ENCODE results near the gene CMC1. TPM values are rescaled to one million over a fixed set of nuclear protein-coding genes. Genes with fewer than 3 reads are reported as not detected.

CMC1 gene
- total and polyA plus RNA-seq, 2 experiments from 2014 or later: 0.97 to 70.2 TPM

DNA sequence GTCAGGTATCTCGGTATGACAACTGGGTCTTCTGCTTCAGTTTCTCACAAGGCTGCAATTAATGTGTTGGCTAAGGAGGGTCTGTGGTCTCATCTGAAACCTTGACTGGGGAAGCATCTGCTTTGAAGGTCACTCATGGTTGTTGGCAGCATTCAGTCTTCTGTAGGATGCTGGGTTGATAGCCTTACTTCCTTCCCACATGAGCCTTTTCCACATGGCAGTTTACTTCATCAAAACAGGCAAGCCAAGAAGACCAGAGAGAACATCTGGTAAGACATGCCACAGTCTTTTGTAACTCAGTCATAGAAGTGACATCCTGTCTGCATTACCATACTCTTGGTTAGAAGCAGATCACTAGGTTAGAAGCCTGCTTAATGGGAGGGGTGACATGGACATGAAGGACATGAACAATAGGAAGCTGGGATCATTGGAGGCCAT is 49.5 kb downstream of the CMC1 start:
- H3K36me3 ChIP-seq (ENCODE audit: low read depth): no peaks in the 10 kb centered on the region
- H3K9ac ChIP-seq: no peak overlapping the region
- H3K4me2 ChIP-seq (ENCODE audit: unreplicated experiment): no peak overlapping the region
- no peak overlapping the region for H2AFZ ChIP-seq
- no peaks in the 10 kb centered on the region for H3K9me2 ChIP-seq (ENCODE audit: insufficient read depth)
- no peaks in the 10 kb centered on the region for H3K27me3 ChIP-seq (replicated peaks; ENCODE audit: insufficient read depth)
- no peaks in the 10 kb centered on the region for H3F3A ChIP-seq (ENCODE audit: insufficient read depth)
- H3K4me1 ChIP-seq (ENCODE audit: insufficient read depth): 0 out of 2 replicates have a peak, but pooled peaks cover under 1% of the 10 kb centered on the region
- in situ Hi-C loops (cut with MboI): loop anchor here (25.0 kb wide), 1 partner anchor 579 kb away; the partner anchor contains the start of gene EOMES
- H4K20me1 ChIP-seq (ENCODE audit: insufficient read depth): no peaks in the 10 kb centered on the region
- no peak overlapping the region for H3K4me3 ChIP-seq
- H3K79me2 ChIP-seq (ENCODE audit: insufficient read depth): no peaks in the 10 kb centered on the region
- no peaks in the 10 kb centered on the region for H3K9me3 ChIP-seq (ENCODE audit: low read depth)
- no peak overlapping the region for H3K27ac ChIP-seq
- 95 to 100% methylated on average over 1 of the region's 1 CpG for WGBS, 2 experiments (ENCODE audit: low coverage in 1 of 2, low lambda C conversion rate in 2 of 2, missing lambda C conversion rate in 2 of 2)
- TF ChIP-seq EZH2 (IDR thresholded peaks at IDR 0.05; ENCODE audit: insufficient read depth, poor library complexity, severe bottlenecking) (no peak), EZH2phosphoT487 (IDR thresholded peaks at IDR 0.05; ENCODE audit: insufficient read depth, low read depth) (no peak)
- DNase-seq: no peak

DNA sequence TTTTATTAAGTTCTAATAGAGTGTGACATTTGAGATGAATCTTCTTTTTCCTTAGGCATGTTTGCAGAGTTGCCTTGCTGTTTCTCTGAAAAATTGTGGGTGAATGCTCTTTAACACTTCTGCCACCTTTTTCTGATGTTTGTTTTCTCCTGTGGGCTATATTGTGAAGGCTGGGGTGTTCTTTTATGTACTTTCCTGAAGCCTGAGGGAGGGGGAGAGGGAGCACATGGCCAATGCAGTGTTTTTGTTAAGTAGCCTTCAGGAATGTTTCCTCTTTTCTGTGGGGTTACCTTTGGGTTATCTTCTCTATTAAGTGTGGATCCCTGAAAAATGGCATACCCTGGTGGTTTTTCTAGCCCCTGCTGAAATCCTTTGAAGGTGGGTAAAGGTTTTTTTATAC is 50.2 kb downstream of the CMC1 start:
- H3K4me3 ChIP-seq: no peak overlapping the region
- H3K9ac ChIP-seq: no peak overlapping the region
- no peak overlapping the region for H3K27ac ChIP-seq
- no peaks in the 10 kb centered on the region for H3F3A ChIP-seq (ENCODE audit: insufficient read depth)
- H3K4me2 ChIP-seq (ENCODE audit: unreplicated experiment): no peak overlapping the region
- TF ChIP-seq EZH2 (IDR thresholded peaks at IDR 0.05; ENCODE audit: insufficient read depth, poor library complexity, severe bottlenecking) (no peak), EZH2phosphoT487 (IDR thresholded peaks at IDR 0.05; ENCODE audit: insufficient read depth, low read depth) (no peak)
- no peaks in the 10 kb centered on the region for H3K9me3 ChIP-seq (ENCODE audit: low read depth)
- H3K79me2 ChIP-seq (ENCODE audit: insufficient read depth): no peaks in the 10 kb centered on the region
- H2AFZ ChIP-seq: no peak overlapping the region
- DNase-seq: no peak
- H4K20me1 ChIP-seq (ENCODE audit: insufficient read depth): no peaks in the 10 kb centered on the region
- 0 out of 2 replicates have a peak, but pooled peaks cover 5% of the 10 kb centered on the region for H3K4me1 ChIP-seq (ENCODE audit: insufficient read depth)
- no peaks in the 10 kb centered on the region for H3K36me3 ChIP-seq (ENCODE audit: low read depth)
- no peaks in the 10 kb centered on the region for H3K9me2 ChIP-seq (ENCODE audit: insufficient read depth)
- in situ Hi-C loops (cut with MboI): loop anchor here (25.0 kb wide), 1 partner anchor 579 kb away; the partner anchor contains the start of gene EOMES
- no peaks in the 10 kb centered on the region for H3K27me3 ChIP-seq (replicated peaks; ENCODE audit: insufficient read depth)

DNA sequence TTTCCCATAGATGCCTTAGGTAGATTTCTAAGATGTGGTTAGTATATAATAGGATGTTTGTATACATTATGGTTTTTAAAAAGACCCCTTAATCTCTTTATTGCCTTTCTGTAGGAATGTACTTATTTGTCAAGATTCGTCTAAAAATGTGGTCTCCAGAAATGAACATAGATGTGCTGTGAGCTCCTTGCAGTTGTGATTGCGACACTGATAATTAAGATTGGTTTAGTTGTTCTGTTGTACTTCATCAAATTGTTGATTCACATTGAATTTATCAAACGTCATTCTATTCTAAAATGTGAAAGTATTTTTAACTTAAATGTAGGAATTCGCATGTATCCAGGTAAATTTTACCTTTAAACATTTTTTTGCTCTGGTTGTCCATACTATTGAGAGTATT is 51.2 kb downstream of the CMC1 start:
- H3K9me3 ChIP-seq (ENCODE audit: low read depth): no peaks in the 10 kb centered on the region
- no peak overlapping the region for H3K27ac ChIP-seq
- H3K4me2 ChIP-seq (ENCODE audit: unreplicated experiment): no peak overlapping the region
- TF ChIP-seq EZH2 (IDR thresholded peaks at IDR 0.05; ENCODE audit: insufficient read depth, poor library complexity, severe bottlenecking) (no peak), EZH2phosphoT487 (IDR thresholded peaks at IDR 0.05; ENCODE audit: insufficient read depth, low read depth) (no peak)
- no peaks in the 10 kb centered on the region for H3K27me3 ChIP-seq (replicated peaks; ENCODE audit: insufficient read depth)
- no peaks in the 10 kb centered on the region for H3K79me2 ChIP-seq (ENCODE audit: insufficient read depth)
- H4K20me1 ChIP-seq (ENCODE audit: insufficient read depth): no peaks in the 10 kb centered on the region
- H3F3A ChIP-seq (ENCODE audit: insufficient read depth): no peaks in the 10 kb centered on the region
- no peak overlapping the region for H3K9ac ChIP-seq
- in situ Hi-C loops (cut with MboI): loop anchor here (25.0 kb wide), 1 partner anchor 580 kb away; the partner anchor contains the start of gene EOMES
- H2AFZ ChIP-seq: no peak overlapping the region
- H3K36me3 ChIP-seq (ENCODE audit: low read depth): no peaks in the 10 kb centered on the region
- no peak overlapping the region for H3K4me3 ChIP-seq
- 0 out of 2 replicates have a peak, but pooled peaks cover 5% of the 10 kb centered on the region for H3K4me1 ChIP-seq (ENCODE audit: insufficient read depth)
- no peaks in the 10 kb centered on the region for H3K9me2 ChIP-seq (ENCODE audit: insufficient read depth)
- 68 to 73% methylated on average over 4 of the region's 4 CpGs for WGBS, 2 experiments (ENCODE audit: low coverage in 1 of 2, low lambda C conversion rate in 2 of 2, missing lambda C conversion rate in 2 of 2)
- no peak for DNase-seq

DNA sequence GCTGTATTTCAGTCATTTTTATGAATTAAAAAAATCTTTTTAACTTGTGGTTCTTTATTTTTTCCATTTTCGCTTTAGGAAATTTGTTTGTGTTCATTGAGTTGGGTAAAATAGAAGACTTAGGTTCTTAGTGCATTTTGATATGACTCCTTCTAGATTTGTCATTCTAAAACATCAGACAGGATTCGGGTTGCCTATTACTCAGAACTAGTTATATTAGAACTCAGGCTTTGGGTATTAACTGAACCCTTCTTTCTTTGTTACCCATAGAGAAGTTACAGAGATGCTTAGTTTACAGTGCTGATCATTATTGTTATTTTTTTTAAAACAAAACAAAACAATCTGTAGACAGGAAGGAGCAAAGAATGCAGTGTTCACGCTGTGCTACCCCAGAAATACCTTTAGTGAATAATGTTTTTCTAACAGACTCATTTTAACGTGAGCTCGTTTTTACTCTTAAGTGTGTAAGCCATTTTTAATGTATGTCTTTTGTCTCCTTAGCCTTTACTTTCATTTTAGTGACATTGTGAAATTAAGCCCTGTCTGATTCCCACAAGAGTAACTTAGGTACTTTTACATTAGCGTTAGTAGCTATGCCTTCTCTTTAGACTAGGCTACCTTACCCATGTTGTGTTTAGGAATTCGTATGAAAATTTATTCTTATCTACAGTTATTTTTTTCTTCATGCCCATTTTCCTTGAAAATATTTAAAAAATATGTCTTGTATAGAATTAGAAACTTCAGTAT is 53.4 kb downstream of the CMC1 start:
- peaks cover 4% of the 10 kb centered on the region; the same call in 1 of the 2 replicates for H3F3A ChIP-seq (ENCODE audit: insufficient read depth)
- H3K4me1 ChIP-seq (ENCODE audit: insufficient read depth): 0 out of 2 replicates have a peak, but pooled peaks cover 5% of the 10 kb centered on the region
- H3K4me3 ChIP-seq: no peak overlapping the region
- WGBS, 2 experiments (ENCODE audit: low coverage in 1 of 2, low lambda C conversion rate in 2 of 2, missing lambda C conversion rate in 2 of 2): 90 to 92% methylated on average over 7 of the region's 7 CpGs
- H3K79me2 ChIP-seq (ENCODE audit: insufficient read depth): no peaks in the 10 kb centered on the region
- H3K9me3 ChIP-seq (ENCODE audit: low read depth): no peaks in the 10 kb centered on the region
- no peak for TF ChIP-seq EZH2phosphoT487 (IDR thresholded peaks at IDR 0.05; ENCODE audit: insufficient read depth, low read depth)
- TF ChIP-seq EZH2 (IDR thresholded peaks at IDR 0.05; ENCODE audit: insufficient read depth, poor library complexity, severe bottlenecking): no peak
- H3K9me2 ChIP-seq (ENCODE audit: insufficient read depth): no peaks in the 10 kb centered on the region
- H2AFZ ChIP-seq: no peak overlapping the region
- no peaks in the 10 kb centered on the region for H3K27me3 ChIP-seq (replicated peaks; ENCODE audit: insufficient read depth)
- H4K20me1 ChIP-seq (ENCODE audit: insufficient read depth): no peaks in the 10 kb centered on the region
- H3K27ac ChIP-seq: no peak overlapping the region
- no peak for DNase-seq
- no peak overlapping the region for H3K4me2 ChIP-seq (ENCODE audit: unreplicated experiment)
- no peaks in the 10 kb centered on the region for H3K36me3 ChIP-seq (ENCODE audit: low read depth)
- in situ Hi-C loops (cut with MboI): loop anchor here (25.0 kb wide), 1 partner anchor 583 kb away; the partner anchor contains the start of gene EOMES
- H3K9ac ChIP-seq: no peak overlapping the region
